GM19025 (cell line): ENCODE results near the gene LILRB1.
"Not testable (repeated sequence)": the region's sequence is repeated elsewhere in the genome, so short reads cannot be mapped to it uniquely, and the experiment has no call there.

Experiments used
- ATAC-seq: cut with Tn5 transposase; IDR thresholded peaks from one replicate; pipeline ENCODE4 v1.9.1; 2021; ENCODE audit warnings: mild to moderate bottlenecking, low read depth, moderate library complexity; ENCODE audit not compliant: unreplicated experiment

LILRB1 gene

DNA sequence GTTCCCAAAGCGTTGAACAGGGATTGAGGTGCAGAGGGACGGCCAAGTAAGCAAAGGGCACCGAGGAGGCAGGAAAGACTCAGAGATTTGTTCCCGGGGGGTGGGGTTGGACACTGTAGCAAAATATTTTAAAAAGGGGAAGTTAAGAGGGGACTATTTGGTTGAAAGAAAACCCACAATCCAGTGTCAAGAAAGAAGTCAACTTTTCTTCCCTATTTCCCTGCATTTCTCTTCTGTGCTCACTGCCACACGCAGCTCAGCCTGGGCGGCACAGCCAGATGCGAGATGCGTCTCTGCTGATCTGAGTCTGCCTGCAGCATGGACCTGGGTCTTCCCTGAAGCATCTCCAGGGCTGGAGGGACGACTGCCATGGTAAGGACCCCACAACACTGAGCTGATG lies at the start of gene LILRB1:
LILRB1 (plus strand) TSS at position 223 of the 400 bp plus-strand sequence. CDS start 590 bp downstream, outside the sequence.
- not testable (repeated sequence) for ATAC-seq

DNA sequence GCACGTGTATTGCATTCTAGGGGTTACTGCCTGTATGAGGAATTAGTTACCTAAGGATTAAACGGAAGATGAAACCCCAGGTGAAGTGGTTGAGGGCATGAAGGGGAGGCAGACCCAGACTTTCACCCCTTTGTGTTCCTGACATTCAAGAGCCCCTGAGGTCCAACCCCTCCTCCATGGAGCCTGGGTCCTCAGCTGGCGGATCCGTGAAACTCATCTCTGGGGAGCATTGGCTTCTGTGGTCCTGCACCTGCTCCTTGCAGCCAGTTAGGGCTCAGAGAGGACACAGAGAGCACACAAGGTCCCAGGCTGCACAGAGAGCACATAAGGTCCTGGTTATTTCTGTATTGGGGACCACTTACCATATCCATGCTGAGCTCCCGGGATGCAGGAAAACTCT lies 43.9 kb upstream of the LILRB1 start:
- no peak for ATAC-seq

DNA sequence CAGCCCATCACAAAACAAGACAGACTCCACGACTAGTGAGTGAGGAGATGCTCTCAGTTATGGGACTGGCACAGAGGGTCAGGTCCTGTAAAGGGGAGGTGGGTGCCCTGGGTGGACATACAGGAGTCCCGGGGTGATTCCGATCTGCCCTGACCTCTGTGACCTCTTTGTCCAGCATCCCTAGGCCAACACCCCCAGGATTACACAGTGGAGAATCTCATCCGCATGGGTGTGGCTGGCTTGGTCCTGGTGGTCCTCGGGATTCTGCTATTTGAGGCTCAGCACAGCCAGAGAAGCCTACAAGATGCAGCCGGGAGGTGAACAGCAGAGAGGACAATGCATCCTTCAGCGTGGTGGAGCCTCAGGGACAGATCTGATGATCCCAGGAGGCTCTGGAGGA lies 43.3 kb upstream of the LILRB1 start:
- no peak for ATAC-seq

DNA sequence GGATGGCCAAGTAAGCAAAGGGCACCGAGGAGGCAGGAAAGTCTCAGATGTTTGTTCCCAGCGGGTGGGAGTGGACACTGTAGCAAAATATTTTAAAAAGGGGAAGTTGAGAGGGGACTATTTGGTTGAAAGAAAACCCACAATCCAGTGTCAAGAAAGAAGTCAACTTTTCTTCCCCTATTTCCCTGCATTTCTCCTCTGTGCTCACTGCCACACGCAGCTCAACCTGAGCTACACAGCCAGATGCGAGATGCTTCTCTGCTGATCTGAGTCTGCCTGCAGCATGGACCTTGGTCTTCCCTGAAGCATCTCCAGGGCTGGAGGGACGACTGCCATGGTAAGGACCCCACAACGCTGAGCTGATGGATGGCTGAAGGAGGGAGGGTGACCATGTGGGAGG lies 36.8 kb upstream of the LILRB1 start, which contains the start of gene LILRA1:
LILRA1 (plus strand) TSS at position 188 of the 400 bp plus-strand sequence. CDS start 613 bp downstream, outside the sequence.
- not testable (repeated sequence) for ATAC-seq

DNA sequence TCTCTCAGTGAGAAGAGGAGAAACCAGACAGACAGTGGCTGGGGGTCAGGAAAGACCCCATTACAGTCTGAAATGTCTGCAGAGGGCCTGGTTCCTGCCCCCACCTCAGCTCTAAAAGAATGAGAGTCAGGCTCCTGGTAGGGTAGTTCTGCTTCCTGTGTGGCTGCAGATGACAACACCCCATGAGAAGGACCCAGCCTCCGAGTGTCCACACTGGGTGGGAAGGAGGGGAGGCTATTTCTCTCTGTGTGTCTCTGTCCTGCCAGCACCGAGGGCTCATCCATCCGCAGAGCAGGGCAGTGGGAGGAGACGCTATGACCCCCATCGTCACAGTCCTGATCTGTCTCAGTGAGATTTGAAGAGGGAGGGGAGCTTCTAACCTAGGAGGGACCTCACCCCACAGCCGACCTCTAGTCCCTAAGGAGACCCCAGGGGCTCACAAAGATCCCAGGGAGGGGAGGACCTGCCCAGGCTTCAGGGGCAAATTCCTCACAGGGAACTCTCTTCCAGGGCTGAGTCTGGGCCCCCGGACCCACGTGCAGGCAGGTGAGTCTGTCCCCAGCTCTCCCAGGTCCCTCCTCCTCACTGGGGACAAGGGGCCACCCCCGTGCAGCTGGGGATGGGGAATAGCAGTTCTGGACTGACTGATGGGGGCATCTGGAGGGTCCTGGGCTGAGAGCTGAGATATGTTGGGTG lies 36.2 kb upstream of the LILRB1 start:
- ATAC-seq = not testable (repeated sequence)

DNA sequence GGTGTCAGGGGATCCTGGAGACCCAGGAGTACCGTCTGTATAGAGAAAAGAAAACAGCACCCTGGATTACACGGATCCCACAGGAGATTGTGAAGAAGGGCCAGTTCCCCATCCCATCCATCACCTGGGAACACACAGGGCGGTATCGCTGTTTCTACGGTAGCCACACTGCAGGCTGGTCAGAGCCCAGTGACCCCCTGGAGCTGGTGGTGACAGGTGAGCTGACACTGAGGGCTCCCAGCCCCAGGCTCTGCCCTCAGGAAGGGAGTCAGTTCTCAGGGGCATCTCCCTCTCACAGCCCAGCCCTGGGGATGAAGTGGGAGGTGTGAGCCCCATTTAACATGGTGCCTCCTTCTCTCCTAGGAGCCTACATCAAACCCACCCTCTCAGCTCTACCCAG lies 35.5 kb upstream of the LILRB1 start:
- ATAC-seq = no peak

DNA sequence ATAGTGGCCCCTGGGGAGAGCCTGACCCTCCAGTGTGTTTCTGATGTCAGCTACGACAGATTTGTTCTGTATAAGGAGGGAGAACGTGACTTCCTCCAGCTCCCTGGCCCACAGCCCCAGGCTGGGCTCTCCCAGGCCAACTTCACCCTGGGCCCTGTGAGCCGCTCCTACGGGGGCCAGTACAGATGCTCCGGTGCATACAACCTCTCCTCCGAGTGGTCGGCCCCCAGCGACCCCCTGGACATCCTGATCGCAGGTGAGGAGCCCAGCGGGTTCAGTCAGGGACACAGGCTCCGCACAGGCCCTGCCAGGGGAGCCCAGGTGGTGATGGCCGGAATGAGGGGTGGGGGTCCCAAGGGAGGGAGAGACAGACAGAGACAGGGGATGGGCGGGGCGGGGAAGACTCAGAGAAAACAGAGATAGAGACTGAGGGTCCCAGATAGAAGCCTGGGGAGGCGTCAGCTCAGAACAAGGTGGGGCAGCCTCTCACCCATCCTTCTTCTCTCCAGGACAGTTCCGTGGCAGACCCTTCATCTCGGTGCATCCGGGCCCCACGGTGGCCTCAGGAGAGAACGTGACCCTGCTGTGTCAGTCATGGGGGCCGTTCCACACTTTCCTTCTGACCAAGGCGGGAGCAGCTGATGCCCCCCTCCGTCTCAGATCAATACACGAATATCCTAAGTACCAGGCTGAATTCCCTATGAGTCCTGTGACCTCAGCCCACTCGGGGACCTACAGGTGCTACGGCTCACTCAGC lies 34.4 kb upstream of the LILRB1 start:
- ATAC-seq = not testable (repeated sequence)

DNA sequence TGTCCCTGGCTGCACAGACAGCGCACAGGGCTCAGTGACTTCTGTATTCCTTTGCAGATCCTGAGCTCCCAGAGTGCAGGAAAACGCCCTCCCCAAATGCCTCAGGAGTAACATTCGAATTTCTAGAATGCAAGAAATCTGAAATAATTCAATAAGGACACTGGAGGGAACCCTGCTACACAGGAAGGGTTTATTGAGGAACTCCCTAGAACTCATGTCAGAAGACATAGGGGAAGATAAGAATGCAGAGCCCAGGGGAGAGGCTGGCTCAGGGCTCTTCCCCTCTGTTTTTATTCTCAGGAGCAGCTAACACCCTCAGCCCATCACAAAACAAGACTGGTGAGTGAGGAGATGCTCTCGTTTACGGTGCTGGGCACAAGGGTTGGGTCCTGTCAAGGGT lies 30.1 kb upstream of the LILRB1 start:
- no peak for ATAC-seq

DNA sequence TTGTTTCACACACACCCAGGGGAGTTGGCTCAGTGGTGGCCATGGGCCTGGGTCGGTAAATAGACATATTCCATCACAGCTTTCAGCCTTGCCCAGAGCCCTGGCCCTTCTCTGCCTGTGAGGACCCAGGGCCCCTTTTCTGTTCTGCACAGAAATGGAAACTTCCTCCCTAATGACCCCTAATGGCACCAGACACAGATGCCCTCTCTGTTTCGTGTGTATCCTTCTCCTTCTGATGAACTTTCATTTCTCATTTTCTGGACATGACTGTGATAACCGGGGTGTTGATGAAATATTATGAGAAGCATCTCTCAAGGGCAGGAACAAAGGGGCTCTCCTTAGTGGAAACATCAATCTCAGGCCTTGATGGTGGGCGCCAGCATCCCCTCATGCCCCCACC lies 24.1 kb upstream of the LILRB1 start:
- no peak for ATAC-seq

DNA sequence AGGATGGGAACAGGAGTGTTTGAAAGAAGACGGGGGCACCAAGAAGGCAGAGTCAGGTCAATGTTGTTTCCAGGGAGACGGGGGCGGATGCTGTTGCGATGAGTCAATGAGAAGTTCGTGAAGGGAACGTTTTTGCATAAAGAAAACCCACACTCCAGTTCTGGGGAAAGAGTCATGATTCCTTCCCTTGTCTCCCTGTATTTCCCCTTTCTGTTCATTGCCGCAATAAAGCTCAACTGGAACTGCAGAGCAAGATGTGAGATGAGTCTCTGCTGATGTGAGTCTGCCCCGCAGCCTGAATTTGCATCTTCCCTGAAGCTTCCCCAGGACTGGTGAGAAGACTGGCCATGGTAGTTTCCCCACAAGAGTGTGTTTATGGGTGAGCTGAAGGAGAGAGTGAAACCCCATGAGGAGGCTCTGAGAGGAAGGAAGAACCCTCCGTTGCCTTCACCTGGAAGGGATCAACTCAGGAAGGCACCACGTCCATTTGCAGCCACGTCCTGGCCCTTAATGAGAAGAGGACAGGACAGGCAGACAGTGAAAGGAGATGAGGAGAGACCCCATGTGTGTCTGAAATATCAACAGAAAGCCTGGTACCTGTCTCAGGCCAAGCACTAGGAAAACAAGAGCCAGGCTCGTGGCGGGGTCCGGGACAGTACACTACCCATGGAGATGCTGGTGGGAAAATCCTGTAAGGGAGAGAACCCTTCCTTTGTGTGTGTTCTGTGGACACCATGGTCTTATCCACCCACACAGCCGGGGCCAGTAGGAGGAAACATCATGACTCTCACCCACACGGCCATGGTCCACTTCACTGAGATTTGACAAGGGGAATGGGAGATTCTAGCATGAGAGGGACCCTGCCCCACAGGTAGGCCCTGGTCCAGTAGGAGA lies 23.1 kb upstream of the LILRB1 start:
- peak; percentile 77 for ATAC-seq

DNA sequence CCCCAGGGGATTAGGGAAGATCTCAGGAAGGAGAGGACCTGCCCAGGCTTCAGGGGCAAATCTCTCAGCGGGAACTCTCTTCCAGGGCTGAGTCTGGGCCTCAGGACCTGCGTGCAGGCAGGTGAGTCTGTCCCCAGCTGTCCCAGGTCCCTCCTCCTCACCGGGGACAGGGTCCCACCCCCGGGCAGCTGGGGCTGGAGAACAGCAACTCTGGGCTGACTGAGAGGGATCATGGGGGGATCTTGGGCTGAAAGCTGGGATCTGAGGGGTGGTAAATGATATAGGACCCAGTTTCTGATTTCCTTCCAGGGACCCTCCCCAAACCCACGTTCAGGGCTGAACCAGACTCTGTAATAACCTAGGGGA lies 22.5 kb upstream of the LILRB1 start:
- ATAC-seq = no peak

DNA sequence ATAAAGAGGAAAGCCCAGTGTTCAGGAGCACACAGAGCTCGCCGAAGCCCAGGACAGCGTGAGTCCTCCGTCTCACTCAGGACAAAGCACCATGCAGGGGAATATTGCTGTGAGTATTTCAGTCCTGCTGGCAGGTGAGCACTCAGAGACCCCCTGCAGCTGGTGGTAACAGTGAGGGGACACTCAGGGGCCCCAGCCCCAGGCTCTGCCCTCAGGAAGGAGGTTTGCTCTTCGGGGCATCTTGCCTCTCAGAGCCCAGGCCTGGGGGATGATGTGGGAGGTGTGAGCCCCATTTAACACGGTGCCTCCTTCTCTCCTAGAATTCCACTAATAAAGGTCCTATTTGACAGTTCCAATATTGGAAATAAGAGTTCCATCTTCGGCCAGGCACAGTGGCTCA lies 22.1 kb upstream of the LILRB1 start:
- no peak for ATAC-seq

DNA sequence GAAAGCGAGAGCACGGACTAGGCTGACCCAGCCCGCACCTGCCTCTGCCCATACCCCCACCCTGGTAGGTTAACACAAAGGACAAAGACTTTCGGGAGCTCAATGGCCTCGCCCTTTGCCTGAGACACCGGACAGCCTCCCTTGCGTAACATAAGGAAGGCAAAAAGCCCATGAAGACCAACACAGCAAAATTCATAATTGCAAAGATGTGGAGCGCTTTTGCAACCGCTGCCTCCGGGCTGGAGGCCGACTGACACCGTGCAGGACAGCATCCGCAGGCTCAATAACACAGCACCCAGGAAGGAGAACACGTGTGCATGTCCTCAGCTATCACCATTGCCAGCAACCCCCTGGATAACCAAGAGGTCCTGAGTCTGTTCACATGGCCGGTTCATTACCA lies 21.5 kb upstream of the LILRB1 start:
- ATAC-seq = no peak

DNA sequence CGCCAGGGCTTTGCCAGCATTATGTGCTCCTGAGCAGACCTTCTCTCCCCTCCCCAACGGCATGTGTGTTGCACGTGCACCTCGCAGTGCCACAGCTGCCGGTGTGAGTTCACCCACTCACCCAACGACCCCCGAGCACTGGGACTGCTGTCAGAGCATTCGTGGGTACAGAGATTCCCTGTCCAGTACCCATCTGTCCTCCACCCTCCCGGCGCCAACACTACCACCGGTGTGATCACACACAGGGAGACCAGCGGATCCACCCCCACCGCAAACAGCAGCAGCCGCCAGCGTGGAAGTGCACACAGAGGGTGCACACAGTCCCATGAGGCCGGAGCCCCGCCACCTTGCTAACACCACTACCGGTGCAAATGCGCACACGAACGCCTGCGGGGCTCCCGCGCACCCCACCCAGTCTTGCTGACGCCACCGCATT lies 20.9 kb upstream of the LILRB1 start:
- no peak for ATAC-seq

DNA sequence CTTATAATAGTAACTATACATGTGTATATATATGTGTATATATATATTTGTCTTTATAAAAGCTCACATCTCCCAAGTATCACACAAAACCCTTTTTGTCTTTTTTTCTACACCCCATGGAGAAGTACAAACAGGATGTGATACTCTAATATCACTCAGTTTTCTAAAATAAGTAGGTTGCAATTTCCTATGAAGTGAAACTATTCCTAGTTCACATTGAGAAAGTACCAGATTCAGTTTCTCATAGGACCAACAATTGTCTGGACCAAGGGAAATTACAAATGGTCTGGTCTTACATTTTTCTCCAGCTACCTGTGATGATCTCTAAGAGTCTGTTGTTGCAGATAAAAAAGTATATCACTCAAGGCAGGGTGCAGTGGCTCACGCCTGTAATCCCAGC lies 17.9 kb upstream of the LILRB1 start:
- ATAC-seq = no peak

DNA sequence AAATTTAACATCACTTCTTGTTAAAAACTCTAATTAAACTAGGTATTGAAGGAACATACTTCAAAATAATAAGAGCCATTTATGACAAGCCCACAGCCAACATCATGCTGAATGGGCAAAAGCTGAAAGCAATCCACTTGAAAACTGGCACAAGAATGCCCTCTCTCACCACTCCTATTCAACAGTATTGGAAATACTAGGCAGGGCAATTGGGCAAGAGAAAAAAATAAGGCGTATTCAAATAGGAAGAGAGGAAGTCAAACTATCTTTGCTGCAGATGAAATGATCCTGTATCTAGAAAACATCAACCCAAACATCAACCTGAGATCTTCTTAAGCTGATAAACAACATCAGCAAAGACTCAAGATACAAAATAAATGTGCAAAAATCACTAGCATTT lies 15.6 kb upstream of the LILRB1 start:
- no peak for ATAC-seq

DNA sequence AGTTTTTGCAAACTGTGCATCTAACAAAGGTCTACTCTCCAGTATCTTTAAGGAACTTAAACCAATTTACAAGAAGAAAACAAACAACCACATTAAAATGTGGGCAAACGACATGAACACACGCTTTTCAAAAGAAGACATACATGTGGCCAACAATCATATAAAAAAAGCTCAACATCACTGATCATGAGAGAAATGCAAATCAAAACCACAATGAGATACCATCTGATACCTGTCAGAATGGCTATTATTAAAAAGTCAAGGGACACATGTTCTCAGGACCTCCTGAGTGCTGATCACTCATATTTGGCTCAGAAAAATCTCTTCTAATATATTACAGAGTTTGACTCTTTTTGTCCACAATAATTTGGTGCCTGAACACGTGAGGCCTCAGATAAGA lies 14.2 kb upstream of the LILRB1 start:
- no peak for ATAC-seq

DNA sequence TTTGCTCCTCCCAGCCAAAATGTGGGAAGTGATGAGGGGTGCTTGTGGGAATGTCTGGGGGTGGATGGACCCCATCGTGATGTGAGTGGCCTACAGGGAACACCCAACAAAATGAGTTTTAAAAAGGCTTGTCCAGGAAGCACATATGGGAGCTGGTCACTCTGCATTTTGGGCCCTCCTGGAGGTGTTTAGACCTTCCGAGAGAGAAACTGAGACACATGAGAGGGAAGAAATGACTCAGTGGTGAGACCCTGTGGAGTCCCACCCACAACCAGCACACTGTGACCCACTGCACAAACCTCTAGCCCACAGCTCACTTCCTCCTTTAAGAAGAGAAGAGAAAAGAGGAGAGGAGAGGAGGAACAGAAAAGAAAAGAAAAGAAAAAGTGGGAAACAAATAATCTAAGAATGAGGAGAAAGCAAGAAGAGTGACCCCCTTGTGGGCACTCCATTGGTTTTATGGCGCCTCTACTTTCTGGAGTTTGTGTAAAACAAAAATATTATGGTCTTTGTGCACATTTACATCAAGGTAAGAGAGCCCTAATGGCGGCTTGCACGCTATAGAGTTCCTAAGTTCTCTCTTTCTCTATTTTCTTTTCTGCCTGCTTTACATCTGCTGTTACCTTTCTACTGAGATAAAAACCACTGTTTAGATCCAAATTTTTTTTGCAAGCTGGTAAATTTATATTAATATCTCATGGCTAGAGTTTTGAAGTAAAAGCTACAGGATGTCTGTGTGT lies 13.3 kb upstream of the LILRB1 start:
- ATAC-seq = peak; percentile 82

DNA sequence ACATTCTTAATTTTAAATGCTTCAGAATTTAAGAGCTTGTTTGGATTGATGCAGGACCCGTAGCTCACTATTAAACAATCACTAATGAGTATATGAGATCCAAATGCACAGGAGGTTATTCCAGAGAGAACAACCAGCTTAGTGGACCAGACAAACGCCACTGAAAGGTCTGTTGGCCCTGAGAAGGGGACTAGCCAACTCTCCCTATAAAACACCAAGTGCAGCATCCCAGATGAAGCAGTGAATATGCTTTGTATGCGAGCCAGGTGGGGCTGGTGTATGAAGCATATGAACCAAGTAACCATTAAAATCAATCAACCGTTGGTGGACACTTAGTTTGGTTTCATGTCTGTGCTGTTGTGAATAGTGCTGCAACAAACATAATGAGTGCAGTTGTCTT lies 9.8 kb upstream of the LILRB1 start:
- no peak for ATAC-seq

DNA sequence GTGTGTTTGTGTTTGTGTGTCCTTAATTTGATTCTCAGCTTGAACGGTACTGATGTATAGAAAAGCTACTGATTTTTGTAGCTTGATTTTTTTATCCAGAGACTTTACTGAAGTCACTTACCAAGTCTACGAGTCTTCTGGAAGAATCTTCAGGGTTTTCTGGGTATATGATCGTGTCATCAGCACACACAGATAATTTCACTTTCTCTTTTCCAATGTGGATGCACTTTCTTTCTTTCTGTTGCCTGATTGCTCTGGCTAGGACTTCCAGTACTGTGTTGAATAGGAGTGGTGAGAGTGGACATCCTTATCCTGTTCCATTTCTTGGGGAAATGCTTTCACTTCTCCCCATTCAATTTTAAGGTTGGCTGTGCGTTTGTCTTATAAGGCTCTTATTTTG lies 7.9 kb upstream of the LILRB1 start:
- ATAC-seq = no peak
